HG03460 (cell line): ENCODE measurements around the gene HSPB6.

Experiments
- ATAC-seq: cut with Tn5 transposase; IDR thresholded peaks from one replicate; pipeline ENCODE4 v1.9.1; 2021; ENCODE audit not compliant: unreplicated experiment

The HSPB6 gene

DNA sequence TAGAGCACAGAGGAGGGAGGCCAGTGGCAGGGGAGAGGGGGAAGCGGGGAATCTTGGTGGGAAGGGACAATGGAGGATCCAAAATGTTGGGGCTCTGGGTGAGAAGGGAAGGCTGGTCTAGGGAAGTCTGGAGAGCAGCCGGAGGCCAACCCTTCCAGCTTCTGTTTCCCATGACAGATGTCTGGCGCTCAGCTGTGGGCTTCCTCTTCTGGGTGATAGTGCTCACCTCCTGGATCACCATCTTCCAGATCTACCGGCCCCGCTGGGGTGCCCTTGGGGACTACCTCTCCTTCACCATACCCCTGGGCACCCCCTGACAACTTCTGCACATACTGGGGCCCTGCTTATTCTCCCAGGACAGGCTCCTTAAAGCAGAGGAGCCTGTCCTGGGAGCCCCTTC lies 10.3 kb downstream of the HSPB6 start:
- no peak for ATAC-seq

- ATAC-seq: no peak
Measured at GRCh38 chr19:35746087-35746462, 10.8 kb downstream of the HSPB6 start.

- peak; percentile 36 for ATAC-seq
Measured at GRCh38 chr19:35745328-35746086, 11.3 kb downstream of the HSPB6 start, which contains the start of the genes PSENEN and U2AF1L4. Gene PSENEN, plus strand, starts transcription at chr19:35745651. Its CDS starts 280 bp downstream, at chr19:35745931. Gene U2AF1L4, minus strand, starts transcription at chr19:35745418. Its CDS starts 27 bp downstream, at chr19:35745391.

- ATAC-seq: peak; percentile 32
Measured at GRCh38 chr19:35744430-35745327, 12.2 kb downstream of the HSPB6 start.

DNA sequence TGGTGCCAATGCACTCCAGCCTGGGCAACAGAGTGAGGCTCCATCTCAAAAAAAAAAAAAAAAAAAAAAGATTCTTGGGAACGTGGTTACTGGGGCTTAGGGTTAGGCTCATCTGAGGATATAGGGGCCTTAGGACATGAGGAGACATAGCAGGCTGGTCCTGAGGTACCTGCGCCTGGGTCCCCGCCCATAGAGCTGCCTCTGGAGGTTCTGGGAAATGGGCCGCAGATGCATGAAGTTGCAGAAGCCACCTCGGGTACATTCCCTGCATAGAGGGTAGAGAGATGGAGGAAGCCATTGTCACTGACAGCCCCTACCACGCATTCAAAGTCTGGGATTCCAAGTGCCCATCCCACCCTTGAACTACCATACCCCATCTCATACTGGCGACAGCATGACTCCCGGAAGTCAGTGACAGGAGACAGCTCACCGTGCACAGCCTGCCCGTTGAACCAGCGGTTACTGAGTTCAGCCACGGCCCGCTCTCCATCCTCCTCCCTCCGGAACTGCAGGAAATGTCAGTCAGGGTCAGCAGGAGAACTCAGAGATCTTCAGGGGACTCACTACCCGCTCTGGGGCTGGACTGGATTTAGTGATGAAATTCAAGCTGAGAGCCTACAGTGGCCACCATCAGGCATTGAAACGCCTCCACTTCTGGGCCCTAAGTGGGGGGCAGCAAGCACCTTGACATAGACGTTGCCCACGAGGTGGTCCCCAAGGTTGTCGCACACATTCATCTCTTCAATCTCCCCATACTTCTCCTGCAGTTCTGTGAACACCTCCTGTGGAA lies 13.0 kb downstream of the HSPB6 start:
- no peak for ATAC-seq

GRCh38 chr19:35742121-35742724 lies 14.6 kb downstream of the HSPB6 start, which contains the start of gene IGFLR1:
Gene IGFLR1, minus strand, starts transcription at chr19:35742452. Its CDS starts 1,272 bp downstream, at chr19:35741180.
- no peak for ATAC-seq

GRCh38 chr19:35741203-35741515 lies 15.7 kb downstream of the HSPB6 start:
- no peak for ATAC-seq

- peak; percentile 44 for ATAC-seq
Measured at GRCh38 chr19:35740423-35741202, 16.2 kb downstream of the HSPB6 start.

DNA sequence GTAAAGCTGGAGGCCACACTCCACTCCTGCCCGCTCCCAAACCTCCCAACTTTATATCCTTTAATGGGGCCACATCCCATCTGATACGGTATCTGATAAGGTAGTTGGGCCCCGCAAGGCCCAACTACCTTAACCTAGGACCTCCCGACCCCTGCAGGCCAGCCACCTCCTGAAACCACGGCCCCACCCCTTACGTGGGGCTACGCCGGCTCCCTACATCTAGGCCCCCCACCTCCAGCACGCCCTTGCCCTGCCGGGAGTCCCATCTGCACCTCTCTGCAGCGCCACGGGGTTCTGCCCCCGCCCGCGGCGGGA lies 16.8 kb downstream of the HSPB6 start:
- peak; percentile 17 for ATAC-seq

GRCh38 chr19:35739275-35740107 lies 17.3 kb downstream of the HSPB6 start:
- ATAC-seq: no peak

DNA sequence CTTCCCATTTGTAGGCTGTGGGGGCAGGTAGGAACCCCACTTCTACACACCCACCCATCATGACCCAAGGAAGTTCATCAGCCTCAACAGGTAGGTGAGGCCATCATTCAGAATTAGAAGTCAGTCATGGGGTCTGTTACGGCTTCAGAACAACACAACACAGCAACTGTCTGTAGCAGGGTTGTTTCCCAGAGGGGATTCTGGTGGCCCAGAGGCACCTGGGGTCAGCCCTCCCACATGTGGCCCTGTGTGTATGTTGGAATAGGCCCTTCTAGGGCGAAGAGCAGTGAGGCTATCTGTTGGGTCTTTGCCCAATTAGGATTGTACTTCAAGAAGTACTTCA lies 18.0 kb downstream of the HSPB6 start:
- no peak for ATAC-seq

DNA sequence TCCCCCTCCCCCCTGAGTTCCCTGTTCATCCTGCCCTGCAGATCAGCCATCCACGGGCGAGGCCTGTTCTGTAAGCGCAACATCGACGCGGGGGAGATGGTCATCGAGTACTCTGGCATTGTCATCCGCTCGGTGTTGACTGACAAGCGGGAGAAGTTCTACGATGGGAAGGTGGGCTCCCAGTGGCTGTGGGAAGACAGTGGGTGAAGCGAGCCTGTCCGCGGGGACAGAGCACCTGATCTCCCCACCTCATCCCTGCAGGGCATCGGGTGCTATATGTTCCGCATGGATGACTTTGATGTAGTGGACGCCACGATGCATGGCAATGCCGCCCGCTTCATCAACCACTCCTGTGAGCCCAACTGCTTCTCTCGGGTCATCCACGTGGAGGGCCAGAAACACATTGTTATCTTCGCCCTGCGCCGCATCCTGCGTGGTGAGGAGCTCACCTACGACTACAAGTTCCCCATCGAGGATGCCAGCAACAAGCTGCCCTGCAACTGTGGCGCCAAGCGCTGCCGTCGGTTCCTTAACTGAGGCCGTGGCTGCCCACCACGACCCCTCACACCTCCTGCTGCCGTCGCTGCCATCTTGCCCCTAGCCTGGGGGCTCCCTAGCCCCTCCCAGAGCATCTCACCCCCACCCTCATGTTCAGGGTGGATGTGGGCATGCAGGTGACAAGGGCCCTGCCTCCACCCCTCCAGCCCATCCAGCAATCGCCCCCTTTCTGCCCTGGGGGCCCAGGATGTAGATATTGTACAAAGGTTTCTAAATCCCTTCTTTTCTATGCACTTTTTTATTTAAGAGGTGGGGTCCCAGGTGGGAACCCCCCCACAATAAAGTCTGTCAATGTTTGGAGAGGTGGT lies 18.6 kb downstream of the HSPB6 start:
- ATAC-seq: no peak

GRCh38 chr19:35736913-35737886 lies 19.6 kb downstream of the HSPB6 start:
- ATAC-seq: no peak

DNA sequence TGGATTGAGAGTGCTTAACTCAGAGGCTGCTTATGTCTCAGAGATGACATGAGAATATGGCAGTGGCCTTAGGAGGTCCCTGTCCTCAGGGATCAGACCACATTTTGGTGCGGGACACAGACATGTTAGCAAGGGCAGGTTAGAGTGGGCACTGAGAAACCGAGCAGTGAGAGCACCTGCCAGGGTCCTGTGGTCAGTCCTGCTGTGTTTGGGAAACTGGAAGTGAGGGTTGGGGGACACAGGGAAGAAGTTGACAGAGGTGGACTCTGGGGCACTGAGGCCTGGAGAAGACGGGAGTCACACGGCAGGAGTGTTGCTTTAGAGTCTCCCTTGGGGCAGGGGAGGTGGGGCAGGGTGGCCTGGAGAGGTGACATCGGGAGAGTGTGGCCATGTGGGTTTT lies 21.9 kb downstream of the HSPB6 start:
- no peak for ATAC-seq

DNA sequence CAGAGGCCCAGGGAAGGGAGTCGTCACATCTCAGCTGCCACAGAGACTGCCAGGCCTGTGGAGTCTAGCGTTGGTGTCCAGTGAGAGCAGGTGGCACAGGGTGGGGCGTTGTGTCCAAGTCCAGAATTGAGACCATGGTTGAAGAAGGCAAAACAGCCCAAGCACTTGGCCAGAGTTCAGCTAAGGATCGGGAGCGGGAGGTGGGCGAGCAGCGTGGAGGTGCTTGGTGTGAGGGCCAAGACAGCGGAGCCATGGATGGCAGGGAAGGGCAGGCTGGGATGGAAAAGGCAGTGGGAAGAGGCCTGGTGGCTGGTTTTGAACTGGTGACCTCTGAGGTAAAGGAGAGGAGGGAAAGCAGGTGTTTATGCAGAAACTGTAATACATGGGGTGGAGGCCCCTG lies 22.6 kb downstream of the HSPB6 start:
- ATAC-seq: no peak

DNA sequence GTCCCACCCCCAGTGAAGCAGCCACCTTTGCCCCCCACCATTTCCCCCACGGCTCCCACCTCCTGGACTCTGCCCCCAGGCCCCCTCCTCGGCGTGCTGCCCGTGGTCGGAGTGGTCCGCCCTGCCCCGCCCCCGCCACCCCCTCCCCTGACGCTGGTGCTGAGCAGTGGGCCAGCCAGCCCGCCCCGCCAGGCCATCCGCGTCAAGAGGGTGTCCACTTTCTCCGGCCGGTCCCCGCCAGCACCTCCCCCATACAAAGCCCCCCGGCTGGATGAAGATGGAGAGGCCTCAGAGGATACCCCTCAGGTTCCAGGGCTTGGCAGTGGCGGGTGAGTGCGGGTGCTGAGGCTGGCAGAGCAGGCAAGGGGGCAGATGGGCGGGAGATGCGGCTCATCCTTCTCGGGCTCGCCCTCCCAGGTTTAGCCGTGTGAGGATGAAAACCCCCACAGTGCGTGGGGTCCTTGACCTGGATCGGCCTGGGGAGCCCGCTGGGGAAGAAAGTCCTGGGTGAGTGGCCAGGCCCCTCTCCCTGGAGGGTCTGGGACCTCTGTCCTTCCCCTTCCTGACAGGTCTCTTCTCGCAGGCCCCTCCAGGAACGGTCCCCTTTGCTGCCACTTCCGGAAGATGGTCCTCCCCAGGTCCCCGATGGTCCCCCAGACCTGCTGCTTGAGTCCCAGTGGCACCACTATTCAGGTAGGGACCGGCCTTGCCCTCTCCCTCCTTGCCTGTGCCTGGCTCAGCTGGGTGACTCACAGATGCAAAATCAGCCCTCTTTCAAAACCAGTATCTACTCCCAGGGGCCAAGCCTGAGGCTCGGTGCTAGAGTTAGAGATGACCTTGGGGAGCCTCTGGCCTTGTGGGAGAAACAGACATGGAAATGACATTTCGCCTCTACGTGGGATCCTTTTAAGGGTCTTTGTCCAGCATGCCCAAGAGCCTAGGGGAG lies 23.4 kb downstream of the HSPB6 start:
- no peak for ATAC-seq
